ENCODE measurements around the gene DENND1A.

DNA sequence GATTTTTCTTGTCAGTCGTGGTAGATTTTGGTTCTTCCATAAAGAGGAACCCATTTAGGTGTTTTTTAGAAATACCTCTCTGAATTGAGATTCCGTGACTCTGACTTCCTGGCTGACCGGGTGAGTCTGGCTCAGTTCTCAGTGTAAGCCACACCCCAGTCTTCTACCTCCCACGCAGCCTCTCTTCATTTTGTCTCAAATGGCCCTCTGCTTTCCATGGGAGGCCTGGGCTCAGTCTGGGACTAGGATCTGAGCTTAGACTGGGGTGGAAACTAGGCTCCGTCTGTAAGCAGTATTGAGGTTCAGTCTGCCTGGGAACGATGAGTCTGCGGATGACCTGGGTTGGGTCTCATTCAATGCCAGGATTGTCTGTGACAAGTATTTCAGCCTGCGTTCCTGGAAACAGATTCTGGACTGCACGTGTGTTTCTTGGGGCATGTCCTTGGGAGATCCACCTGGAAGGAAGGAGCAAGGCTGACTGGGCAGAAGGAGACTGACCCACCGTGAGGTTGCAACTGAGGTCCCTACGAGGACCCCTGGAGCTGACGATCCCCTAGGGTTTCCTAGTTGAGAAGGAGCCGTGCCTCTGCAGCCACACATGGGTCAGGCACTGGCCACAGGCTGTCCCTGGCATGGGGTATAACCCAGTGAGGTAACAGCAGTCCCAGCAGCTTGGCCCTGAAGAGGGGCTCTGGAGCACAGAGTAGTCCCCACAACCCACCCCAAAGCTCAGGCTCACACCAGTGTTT lies 586.3 kb downstream of the DENND1A start:
- TF ChIP-seq POLR2A (IDR thresholded peaks at IDR 0.05) (no peak), CTCF (IDR thresholded peaks at IDR 0.05) (no peak)

Measured in heart left ventricle (tissue), 13 donors.